Measurements from ENCODE around the gene SWI5. TPM values are rescaled to one million over a fixed set of nuclear protein-coding genes. Genes with fewer than 3 reads are reported as not detected.

Gene SWI5
- total RNA-seq, 1 donor, result 20.3 TPM

- Histone ChIP-seq H3K4me2 (ENCODE audit: insufficient read depth, low read length) (no peak overlapping the region), H3K27me3 (ENCODE audit: insufficient read depth, low read length) (no peaks in the 10 kb centered on the region), H3K4me1 (ENCODE audit: insufficient read depth, low read length) (peaks cover 11% of the 10 kb centered on the region), H3K27ac (ENCODE audit: low read depth, low read length) (no peak overlapping the region), H2AFZ (ENCODE audit: low read length) (no peak overlapping the region), H4K20me1 (ENCODE audit: insufficient read depth, low read length) (no peaks in the 10 kb centered on the region), H3K36me3 (ENCODE audit: insufficient read depth, low read length) (peaks cover 13% of the 10 kb centered on the region), H3K4me3 (ENCODE audit: insufficient read depth, low read length) (no peak overlapping the region), H3K79me2 (ENCODE audit: insufficient read depth, low read length) (peaks cover 5% of the 10 kb centered on the region), H3K9me3 (ENCODE audit: low read depth, low read length) (no peaks in the 10 kb centered on the region)
- no peak for TF ChIP-seq CTCF (IDR thresholded peaks at IDR 0.05; ENCODE audit: extremely low read depth, low read depth, low read length)
- DNase-seq (ENCODE audit: insufficient read length, low spot score, missing footprints), result peak; percentile 36
These were observed 61.9 kb downstream of the SWI5 start for GRCh38 chr9:128337936-128338335.

Small RNA genes within 50 kb of the gene (small RNA-seq; reads per million reads assigned to genes)
- gene MIR199B (31.6 reads per million, percentile 95 among the genes with 10 or more reads in this experiment), gene MIR3154 (0.22 reads per million)

Other genes with a start within 250 kb of the SWI5 start
- gene NAIF1, start 209.0 kb upstream of the SWI5 start, total RNA-seq, result 10.1 and 10.6 TPM in 2 replicates
- gene SLC25A25, start 208.0 kb upstream of the SWI5 start, total RNA-seq, result 9.7 and 13.4 TPM in 2 replicates
- 42.7 and 50.3 TPM in 2 replicates for gene PTGES2, start 148.5 kb upstream of the SWI5 start, total RNA-seq
- not detected in 2 replicates for gene LCN2, start 126.8 kb upstream of the SWI5 start, total RNA-seq
- gene BBLN, start 116.0 kb upstream of the SWI5 start, total RNA-seq, result 24.5 and 33.3 TPM in 2 replicates
- gene CIZ1, start 84.7 kb upstream of the SWI5 start, total RNA-seq, result 33.7 and 40.1 TPM in 2 replicates
- gene DNM1, start 72.9 kb upstream of the SWI5 start, total RNA-seq, result 3.6 and 6.5 TPM in 2 replicates
- 121 and 137 TPM in 2 replicates for gene GOLGA2, start 269 bp upstream of the SWI5 start, total RNA-seq
- gene TRUB2, start 46.2 kb downstream of the SWI5 start, total RNA-seq, result 16.2 and 16.3 TPM in 2 replicates
- gene COQ4, start 46.6 kb downstream of the SWI5 start, total RNA-seq, result 34.7 and 34.8 TPM in 2 replicates
- gene SLC27A4, start 64.3 kb downstream of the SWI5 start, total RNA-seq, result 21.4 and 23.0 TPM in 2 replicates
- 29.2 and 35.1 TPM in 2 replicates for gene URM1, start 95.1 kb downstream of the SWI5 start, total RNA-seq
- gene CERCAM, start 144.6 kb downstream of the SWI5 start, total RNA-seq, result 186 and 195 TPM in 2 replicates
- 25.9 and 26.4 TPM in 2 replicates for gene ODF2, start 179.7 kb downstream of the SWI5 start, total RNA-seq
- gene GLE1, start 228.4 kb downstream of the SWI5 start, total RNA-seq, result 17.1 and 19.2 TPM in 2 replicates

Data from osteoblast (primary cell).